ENCODE results near the gene FBXL16. TPM values are rescaled to one million over a fixed set of nuclear protein-coding genes. Genes with fewer than 3 reads are reported as not detected.

FBXL16 gene
- total and polyA plus RNA-seq, 9 of the 15 experiments (the other 6 are each of a cell fraction or from before 2014, with no cell fraction given): 0.21 to 8.2 (median 1.7) TPM

DNA sequence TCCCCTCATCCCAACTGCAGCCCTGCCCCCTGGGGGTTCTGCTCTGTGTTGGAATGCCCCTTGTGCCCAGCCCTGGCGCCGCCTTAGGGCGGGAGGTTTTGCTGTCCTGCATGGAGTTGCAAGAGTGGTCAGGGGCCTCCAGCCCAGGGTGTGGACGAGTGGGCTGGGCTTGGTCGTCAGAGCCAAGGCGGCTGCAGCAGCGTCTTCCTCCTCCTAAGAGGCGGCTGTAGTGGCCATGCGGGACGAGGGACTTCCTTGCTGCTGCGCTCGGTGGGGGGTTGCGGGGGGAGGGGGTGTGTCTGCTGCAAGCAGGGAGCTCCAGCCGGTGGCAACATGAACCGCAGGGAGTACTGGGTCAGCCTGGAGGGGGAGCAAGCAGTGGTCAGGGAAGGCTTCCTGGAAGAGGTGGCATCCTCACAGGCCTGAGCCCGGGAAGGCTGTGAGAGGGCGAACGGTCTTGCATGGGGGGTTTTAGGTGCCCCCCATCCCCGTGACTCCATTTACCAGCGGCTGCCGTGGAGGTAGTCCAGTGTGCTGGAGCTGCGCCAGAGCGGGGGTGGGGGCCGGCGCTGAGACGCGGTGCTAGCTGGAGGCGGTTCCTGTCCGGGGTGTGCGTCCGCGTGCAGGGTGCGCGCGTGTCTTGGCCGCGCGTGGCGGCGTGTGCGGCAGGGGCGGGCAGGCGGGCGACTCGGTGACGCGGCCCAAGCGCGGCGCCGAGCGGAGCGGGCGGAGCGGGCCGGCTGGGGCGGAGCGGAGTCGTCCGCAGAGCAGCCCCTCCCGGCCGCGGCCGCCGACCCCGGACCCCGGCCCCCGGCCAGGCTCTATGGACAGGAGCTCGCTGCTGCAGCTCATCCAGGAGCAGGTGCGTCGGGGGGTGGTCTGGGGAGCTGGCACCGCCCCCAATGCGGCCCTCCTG lies 30.4 kb downstream of the FBXL16 start, which contains the start of gene RHBDL1 (continued):
- TF ChIP-seq, protein P1, sequence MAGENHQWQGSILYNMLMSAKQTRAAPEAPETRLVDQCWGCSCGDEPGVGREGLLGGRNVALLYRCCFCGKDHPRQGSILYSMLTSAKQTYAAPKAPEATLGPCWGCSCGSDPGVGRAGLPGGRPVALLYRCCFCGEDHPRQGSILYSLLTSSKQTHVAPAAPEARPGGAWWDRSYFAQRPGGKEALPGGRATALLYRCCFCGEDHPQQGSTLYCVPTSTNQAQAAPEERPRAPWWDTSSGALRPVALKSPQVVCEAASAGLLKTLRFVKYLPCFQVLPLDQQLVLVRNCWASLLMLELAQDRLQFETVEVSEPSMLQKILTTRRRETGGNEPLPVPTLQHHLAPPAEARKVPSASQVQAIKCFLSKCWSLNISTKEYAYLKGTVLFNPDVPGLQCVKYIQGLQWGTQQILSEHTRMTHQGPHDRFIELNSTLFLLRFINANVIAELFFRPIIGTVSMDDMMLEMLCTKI (IDR thresholded peaks at IDR 0.05; ENCODE audit: partially characterized antibody): no peak
- TF ChIP-seq COPS2 (conservative IDR thresholded peaks at IDR 0.05) (no peak), RBM17 (IDR thresholded peaks at IDR 0.05; ENCODE audit: borderline replicate concordance, low read depth, low read length) (no peak), CBFA2T3 (IDR thresholded peaks at IDR 0.05) (no peak), RBFOX2 (IDR thresholded peaks at IDR 0.05; ENCODE audit: low read depth, low read length) (peak; percentile 77), KHSRP (IDR thresholded peaks at IDR 0.05) (no peak), NFXL1 (CRISPR knock-in tag; IDR thresholded peaks at IDR 0.05) (no peak), TAF7 (tag; IDR thresholded peaks at IDR 0.05) (no peak), RBM34 (IDR thresholded peaks at IDR 0.05; ENCODE audit: borderline replicate concordance, insufficient read depth, low read length) (no peak), STAT5B (CRISPR knock-in tag; IDR thresholded peaks at IDR 0.05) (no peak), MAFF (IDR thresholded peaks at IDR 0.05; ENCODE audit: low read length) (no peak), MEF2D (tag; conservative IDR thresholded peaks at IDR 0.05; ENCODE audit: low read depth) (no peak), ERF (CRISPR knock-in tag; IDR thresholded peaks at IDR 0.05) (no peak), PRMT5 (CRISPR knock-in tag; IDR thresholded peaks at IDR 0.05) (no peak), ZBED1 (IDR thresholded peaks at IDR 0.05) (no peak), TAL1 (IDR thresholded peaks at IDR 0.05) (no peak), CEBPG (CRISPR knock-in tag; IDR thresholded peaks at IDR 0.05) (no peak; the same call in 1 of the 2 replicates), CEBPG (tag; conservative IDR thresholded peaks at IDR 0.05 in 1 of 2, IDR thresholded peaks at IDR 0.05 in 1 of 2) (no peak), POLR2G (IDR thresholded peaks at IDR 0.05; ENCODE audit: low read depth, low read length) (peak; percentile 87), FOSL1 (tag; conservative IDR thresholded peaks at IDR 0.05) (no peak), STAT5A (IDR thresholded peaks at IDR 0.05; ENCODE audit: borderline replicate concordance, low read length) (no peak), POU5F1 (IDR thresholded peaks at IDR 0.05; ENCODE audit: borderline replicate concordance, low read depth, low read length, partially characterized antibody) (no peak)
- TF ChIP-seq, protein P2, sequence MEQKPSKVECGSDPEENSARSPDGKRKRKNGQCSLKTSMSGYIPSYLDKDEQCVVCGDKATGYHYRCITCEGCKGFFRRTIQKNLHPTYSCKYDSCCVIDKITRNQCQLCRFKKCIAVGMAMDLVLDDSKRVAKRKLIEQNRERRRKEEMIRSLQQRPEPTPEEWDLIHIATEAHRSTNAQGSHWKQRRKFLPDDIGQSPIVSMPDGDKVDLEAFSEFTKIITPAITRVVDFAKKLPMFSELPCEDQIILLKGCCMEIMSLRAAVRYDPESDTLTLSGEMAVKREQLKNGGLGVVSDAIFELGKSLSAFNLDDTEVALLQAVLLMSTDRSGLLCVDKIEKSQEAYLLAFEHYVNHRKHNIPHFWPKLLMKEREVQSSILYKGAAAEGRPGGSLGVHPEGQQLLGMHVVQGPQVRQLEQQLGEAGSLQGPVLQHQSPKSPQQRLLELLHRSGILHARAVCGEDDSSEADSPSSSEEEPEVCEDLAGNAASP (IDR thresholded peaks at IDR 0.05): no peak
- TF ChIP-seq, protein P3, sequence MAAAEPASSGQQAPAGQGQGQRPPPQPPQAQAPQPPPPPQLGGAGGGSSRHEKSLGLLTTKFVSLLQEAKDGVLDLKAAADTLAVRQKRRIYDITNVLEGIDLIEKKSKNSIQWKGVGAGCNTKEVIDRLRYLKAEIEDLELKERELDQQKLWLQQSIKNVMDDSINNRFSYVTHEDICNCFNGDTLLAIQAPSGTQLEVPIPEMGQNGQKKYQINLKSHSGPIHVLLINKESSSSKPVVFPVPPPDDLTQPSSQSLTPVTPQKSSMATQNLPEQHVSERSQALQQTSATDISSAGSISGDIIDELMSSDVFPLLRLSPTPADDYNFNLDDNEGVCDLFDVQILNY (CRISPR knock-in tag; IDR thresholded peaks at IDR 0.05): no peak
- TF ChIP-seq, protein P4, sequence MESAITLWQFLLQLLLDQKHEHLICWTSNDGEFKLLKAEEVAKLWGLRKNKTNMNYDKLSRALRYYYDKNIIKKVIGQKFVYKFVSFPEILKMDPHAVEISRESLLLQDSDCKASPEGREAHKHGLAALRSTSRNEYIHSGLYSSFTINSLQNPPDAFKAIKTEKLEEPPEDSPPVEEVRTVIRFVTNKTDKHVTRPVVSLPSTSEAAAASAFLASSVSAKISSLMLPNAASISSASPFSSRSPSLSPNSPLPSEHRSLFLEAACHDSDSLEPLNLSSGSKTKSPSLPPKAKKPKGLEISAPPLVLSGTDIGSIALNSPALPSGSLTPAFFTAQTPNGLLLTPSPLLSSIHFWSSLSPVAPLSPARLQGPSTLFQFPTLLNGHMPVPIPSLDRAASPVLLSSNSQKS (CRISPR knock-in tag; IDR thresholded peaks at IDR 0.05): no peak

Data from K562 (cell line).